Stomach smooth muscle (tissue), 2 donors: Measurements from ENCODE around the gene DNAH3.

Experiments used
- H3K27ac ChIP-seq: one replicate; pipeline ENCODE4 v1.7.0; 2013; ENCODE audit warnings: mild to moderate bottlenecking, low read length, inconsistent platforms
- H3K27me3 ChIP-seq, 2 donors: one replicate each; pipeline ENCODE4 v1.7.0; 2013; ENCODE audit warnings: low read length in 2 of 2; ENCODE audit not compliant: insufficient read depth in 2 of 2, control insufficient read depth in 1 of 2
- H3K36me3 ChIP-seq, 2 donors: one replicate each; pipeline ENCODE4 v1.7.0; 2013; ENCODE audit warnings: low read length in 2 of 2; ENCODE audit not compliant: control insufficient read depth in 2 of 2, insufficient read depth in 2 of 2
- H3K4me1 ChIP-seq: one replicate; pipeline ENCODE4 v1.7.0; 2013; ENCODE audit warnings: low read length; ENCODE audit not compliant: control insufficient read depth, insufficient read depth
- H3K4me3 ChIP-seq, 2 donors: one replicate each; pipeline ENCODE4 v1.7.0; 2013; ENCODE audit warnings: low read length in 2 of 2
- H3K9ac ChIP-seq, 2 donors: one replicate each; pipeline ENCODE4 v1.7.0; 2013; ENCODE audit warnings: low read length in 2 of 2, mild to moderate bottlenecking in 1 of 2
- H3K9me3 ChIP-seq, 2 donors: one replicate each; pipeline ENCODE4 v1.7.0; 2013; ENCODE audit warnings: low read length in 2 of 2; ENCODE audit not compliant: control insufficient read depth in 2 of 2
- donor health status: healthy.
- donor health status: Pancreatic carcinoma.

DNAH3 gene

GRCh38 chr16:21088646-21089538, 61.8 kb downstream of the DNAH3 start:
- H3K27me3 ChIP-seq: no peaks in the 10 kb centered on the region
- H3K9ac ChIP-seq: no peak overlapping the region
- H3K9me3 ChIP-seq: no peaks in the 10 kb centered on the region
- H3K4me1 ChIP-seq: no peaks in the 10 kb centered on the region
- H3K4me3 ChIP-seq: no peak overlapping the region
- H3K36me3 ChIP-seq: no peaks in the 10 kb centered on the region
- no peak overlapping the region for H3K27ac ChIP-seq

- Histone ChIP-seq H3K4me1 (no peaks in the 10 kb centered on the region), H3K36me3 (no peaks in the 10 kb centered on the region), H3K4me3 (no peak overlapping the region), H3K9me3 (no peaks in the 10 kb centered on the region), H3K27ac (no peak overlapping the region), H3K9ac (no peak overlapping the region), H3K27me3 (no peaks in the 10 kb centered on the region)
Measured at GRCh38 chr16:21088143-21088542, 62.5 kb downstream of the DNAH3 start.

GRCh38 chr16:21084631-21085225, 65.9 kb downstream of the DNAH3 start:
- H3K27me3 ChIP-seq: no peaks in the 10 kb centered on the region
- H3K4me3 ChIP-seq: no peak overlapping the region
- H3K36me3 ChIP-seq: no peaks in the 10 kb centered on the region
- no peak overlapping the region for H3K27ac ChIP-seq
- no peaks in the 10 kb centered on the region for H3K9me3 ChIP-seq
- H3K4me1 ChIP-seq: no peaks in the 10 kb centered on the region
- no peak overlapping the region for H3K9ac ChIP-seq

GRCh38 chr16:21083729-21084268, 66.8 kb downstream of the DNAH3 start:
- H3K4me1 ChIP-seq: no peaks in the 10 kb centered on the region
- no peak overlapping the region for H3K27ac ChIP-seq
- no peaks in the 10 kb centered on the region for H3K36me3 ChIP-seq
- H3K4me3 ChIP-seq: no peak overlapping the region
- H3K9ac ChIP-seq: no peak overlapping the region
- no peaks in the 10 kb centered on the region for H3K9me3 ChIP-seq
- H3K27me3 ChIP-seq: no peaks in the 10 kb centered on the region

GRCh38 chr16:21081329-21081728, 69.3 kb downstream of the DNAH3 start:
- Histone ChIP-seq H3K4me1 (no peaks in the 10 kb centered on the region), H3K4me3 (no peak overlapping the region), H3K9me3 (no peaks in the 10 kb centered on the region), H3K27me3 (no peaks in the 10 kb centered on the region), H3K9ac (no peak overlapping the region), H3K36me3 (no peaks in the 10 kb centered on the region), H3K27ac (no peak overlapping the region)

- no peaks in the 10 kb centered on the region for H3K36me3 ChIP-seq
Measured at GRCh38 chr16:21078563-21078962, 72.1 kb downstream of the DNAH3 start.

GRCh38 chr16:21076186-21076883, 74.3 kb downstream of the DNAH3 start:
- Histone ChIP-seq H3K27ac (no peak overlapping the region), H3K36me3 (no peaks in the 10 kb centered on the region), H3K9me3 (no peaks in the 10 kb centered on the region), H3K27me3 (no peaks in the 10 kb centered on the region), H3K4me3 (no peak overlapping the region), H3K4me1 (no peaks in the 10 kb centered on the region), H3K9ac (no peak overlapping the region)

More at GRCh38 chr16:21078563-21078962, 72.1 kb downstream of the DNAH3 start:
- Histone ChIP-seq H3K27ac (no peak overlapping the region), H3K9ac (no peak overlapping the region), H3K27me3 (no peaks in the 10 kb centered on the region), H3K4me1 (no peaks in the 10 kb centered on the region), H3K4me3 (no peak overlapping the region), H3K9me3 (no peaks in the 10 kb centered on the region)

- H3K4me1 ChIP-seq: no peaks in the 10 kb centered on the region
- no peaks in the 10 kb centered on the region for H3K36me3 ChIP-seq
- no peaks in the 10 kb centered on the region for H3K9me3 ChIP-seq
- no peaks in the 10 kb centered on the region for H3K27me3 ChIP-seq
- H3K4me3 ChIP-seq: no peak overlapping the region
- no peak overlapping the region for H3K27ac ChIP-seq
- no peak overlapping the region for H3K9ac ChIP-seq
Measured at GRCh38 chr16:21075252-21075651, 75.4 kb downstream of the DNAH3 start.

GRCh38 chr16:21072976-21073375, 77.7 kb downstream of the DNAH3 start:
- Histone ChIP-seq H3K27ac (no peak overlapping the region), H3K4me1 (no peaks in the 10 kb centered on the region)

GRCh38 chr16:21071741-21072140, 78.9 kb downstream of the DNAH3 start:
- no peak overlapping the region for H3K27ac ChIP-seq
- no peaks in the 10 kb centered on the region for H3K27me3 ChIP-seq
- H3K4me1 ChIP-seq: no peaks in the 10 kb centered on the region
- H3K36me3 ChIP-seq: no peaks in the 10 kb centered on the region
- H3K9me3 ChIP-seq: no peaks in the 10 kb centered on the region
- no peak overlapping the region for H3K9ac ChIP-seq
- H3K4me3 ChIP-seq: no peak overlapping the region

More at GRCh38 chr16:21072976-21073375, 77.7 kb downstream of the DNAH3 start:
- H3K9me3 ChIP-seq: no peaks in the 10 kb centered on the region
- no peak overlapping the region for H3K4me3 ChIP-seq
- H3K27me3 ChIP-seq: no peaks in the 10 kb centered on the region
- H3K36me3 ChIP-seq: no peaks in the 10 kb centered on the region
- no peak overlapping the region for H3K9ac ChIP-seq
